OCI-LY7 (cell line): ENCODE measurements around the gene FBXO42. TPM values are rescaled to one million over a fixed set of nuclear protein-coding genes. Genes with fewer than 3 reads are reported as not detected.
A peak's percentile ranks its signal among the peaks of the same experiment; 100 is the strongest.

Experiments used
- BruUV-seq: library from RNA; stranded (reverse); fragments of 400-500 nt; replicated peaks from 2 replicates; lab custom pipeline; 2021; lab: Mats Ljungman, UMichigan
- CTCF ChIA-PET: fragments of 300-600 bp; sonication (Branson Sonifier 250); formaldehyde crosslinking; loops from one replicate; lab custom pipeline; 2022; ENCODE audit warnings: antibody characterized with exemption; ENCODE audit not compliant: unreplicated experiment; lab: Charles Lee
- POLR2A ChIA-PET: fragments of 300-600 bp; sonication (Branson Sonifier 250); formaldehyde crosslinking; loops from one replicate; lab custom pipeline; 2022; ENCODE audit warnings: antibody characterized with exemption; lab: Charles Lee
- DNase-seq: peaks from one replicate; pipeline ENCODE4 v3.0.0-alpha.2; 2015; ENCODE audit warnings: low spot score
- H2AFZ ChIP-seq: fragments of 200-600 bp; sonication (generic), shearing (Covaris generic); 2 replicates; pipeline ENCODE4 v1.6.1; 2014; ENCODE audit warnings: mild to moderate bottlenecking, antibody characterized with exemption, low read length, moderate library complexity
- H3K27ac ChIP-seq: fragments of 200-600 bp; sonication (generic); 2 replicates; pipeline ENCODE4 v1.5.1; 2014; ENCODE audit warnings: mixed run types, low read depth, mild to moderate bottlenecking, moderate library complexity, low read length, inconsistent platforms; ENCODE audit not compliant: poor library complexity, severe bottlenecking
- H3K36me3 ChIP-seq: fragments of 200-600 bp; sonication (generic); 2 replicates; pipeline ENCODE4 v1.6.1; 2014; ENCODE audit warnings: mild to moderate bottlenecking, antibody characterized with exemption, low read length, moderate library complexity, mixed read lengths; ENCODE audit not compliant: insufficient read depth
- H3K4me1 ChIP-seq: fragments of 200-600 bp; sonication (generic); 2 replicates; pipeline ENCODE4 v1.5.1; 2014; ENCODE audit warnings: mild to moderate bottlenecking, low read length; ENCODE audit not compliant: insufficient read depth, poor library complexity, severe bottlenecking
- H3K4me2 ChIP-seq: fragments of 200-600 bp; sonication (generic); 2 replicates; pipeline ENCODE4 v1.6.1; 2014; ENCODE audit warnings: mild to moderate bottlenecking, low read length
- H3K4me3 ChIP-seq: fragments of 200-600 bp; sonication (generic); 2 replicates; pipeline ENCODE4 v1.5.1; 2014; ENCODE audit warnings: mild to moderate bottlenecking, low read depth, low read length; ENCODE audit not compliant: poor library complexity, severe bottlenecking
- H3K79me2 ChIP-seq: fragments of 200-600 bp; sonication (generic); 2 replicates; pipeline ENCODE4 v1.6.1; 2016; ENCODE audit warnings: low read depth, mild to moderate bottlenecking, low read length, moderate library complexity, mixed read lengths; ENCODE audit not compliant: insufficient read depth
- H3K9me2 ChIP-seq: fragments of 200-600 bp; sonication (generic); 2 replicates; pipeline ENCODE4 v1.6.1; 2016; ENCODE audit warnings: mild to moderate bottlenecking, low read length, mixed read lengths; ENCODE audit not compliant: insufficient read depth
- H3K9me3 ChIP-seq: fragments of 200-600 bp; sonication (generic); 2 replicates; pipeline ENCODE4 v1.6.1; 2014; ENCODE audit warnings: mild to moderate bottlenecking, mixed run types, low read length, mixed read lengths
- H4K20me1 ChIP-seq: fragments of 200-600 bp; sonication (generic); 2 replicates; pipeline ENCODE4 v1.6.1; 2014; ENCODE audit warnings: mild to moderate bottlenecking, antibody characterized with exemption, low read length, moderate library complexity, mixed read lengths; ENCODE audit not compliant: insufficient read depth
- EZH2phosphoT487 ChIP-seq: fragments of 200-600 bp; sonication (generic); IDR thresholded peaks from 2 replicates; pipeline ENCODE4 v1.6.1; 2018; ENCODE audit warnings: low read depth, borderline replicate concordance, mild to moderate bottlenecking, mixed run types, antibody characterized with exemption, low read length, moderate library complexity, mixed read lengths
- intact Hi-C: fragments of 100-400 bp; cut with micrococcal nuclease; formaldehyde crosslinking; loops from one replicate; pipeline ENCODE4 v1.10.0; 2022; ENCODE audit not compliant: unreplicated experiment
- total RNA-seq, 2 experiments: library from RNA; depleted of rRNA in 1 of 2; stranded (reverse); fragments of >200 nt in 1 of 2; shearing (Covaris generic) in 1 of 2; gene quantifications; 2 replicates each; pipeline ENCODE4 v1.2.3, GENCODE V29; 2014 to 2022
- TF ChIP-seq, protein P1 (sequence below): fragments of 200-600 bp; sonication (generic); conservative IDR thresholded peaks from 2 replicates; pipeline ENCODE4 v1.5.1; 2014; ENCODE audit warnings: mild to moderate bottlenecking, antibody characterized with exemption, low read length, moderate library complexity, mixed read lengths

FBXO42 gene
- total RNA-seq, 2 experiments from 2014 or later: 20.0 to 22.9 TPM

DNA sequence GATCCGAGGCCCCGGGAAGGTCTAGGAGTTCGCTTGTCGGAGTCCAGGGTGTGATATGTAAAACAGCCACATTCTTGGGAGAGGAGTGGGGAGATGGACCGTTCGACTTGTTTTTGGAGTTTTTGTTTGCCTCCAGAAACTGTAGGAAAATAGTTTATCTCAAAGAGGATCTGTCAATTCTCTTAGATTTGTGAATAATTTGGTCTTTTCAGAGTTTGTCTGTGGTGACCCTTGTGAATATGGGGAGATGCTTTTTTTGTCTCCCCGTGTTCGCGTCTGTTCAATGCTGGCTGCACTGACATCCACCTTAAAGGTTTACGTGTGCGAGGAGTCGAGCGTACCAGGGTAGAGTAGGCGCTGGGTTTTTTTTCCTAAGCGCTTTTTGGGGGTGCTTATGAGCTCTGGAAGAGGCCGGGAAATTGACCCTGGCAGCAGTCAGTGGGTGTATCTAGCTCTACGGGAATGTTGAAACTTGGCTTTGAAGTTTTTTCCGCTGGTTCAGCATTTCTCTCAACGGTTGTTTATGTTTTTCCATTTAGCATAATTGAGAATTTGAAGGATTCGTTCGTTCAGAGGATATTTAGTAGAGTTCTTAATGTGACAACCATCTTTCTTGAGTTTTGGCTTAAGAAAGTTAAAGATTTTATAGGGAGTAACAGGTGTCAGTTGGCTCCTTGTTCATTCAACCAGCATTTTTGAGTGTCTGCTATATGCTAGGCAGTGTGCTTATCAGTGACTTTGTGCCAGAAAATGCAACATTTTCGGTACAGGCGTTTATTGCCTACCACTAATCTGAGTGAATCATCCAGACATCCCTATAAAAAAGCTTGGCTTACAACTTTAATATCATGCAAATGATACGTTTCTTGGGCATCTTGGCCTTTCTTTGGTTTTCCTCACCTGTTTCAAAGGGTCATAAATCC lies 15.9 kb upstream of the FBXO42 start:
- H4K20me1 ChIP-seq: peaks cover 24% of the 10 kb centered on the region
- H2AFZ ChIP-seq: peak overlapping the region; percentile 26; the same call in 1 of the 2 replicates
- ChIA-PET POLR2A (interaction anchor here (0.6 kb wide), 2 partner anchors 8 to 151 kb away, joined by 3 read pairs; no protein-coding TSS in a partner anchor), CTCF (no interaction called here)
- DNase-seq: peak; percentile 19
- no peak for TF ChIP-seq EZH2phosphoT487
- TF ChIP-seq, protein P1, sequence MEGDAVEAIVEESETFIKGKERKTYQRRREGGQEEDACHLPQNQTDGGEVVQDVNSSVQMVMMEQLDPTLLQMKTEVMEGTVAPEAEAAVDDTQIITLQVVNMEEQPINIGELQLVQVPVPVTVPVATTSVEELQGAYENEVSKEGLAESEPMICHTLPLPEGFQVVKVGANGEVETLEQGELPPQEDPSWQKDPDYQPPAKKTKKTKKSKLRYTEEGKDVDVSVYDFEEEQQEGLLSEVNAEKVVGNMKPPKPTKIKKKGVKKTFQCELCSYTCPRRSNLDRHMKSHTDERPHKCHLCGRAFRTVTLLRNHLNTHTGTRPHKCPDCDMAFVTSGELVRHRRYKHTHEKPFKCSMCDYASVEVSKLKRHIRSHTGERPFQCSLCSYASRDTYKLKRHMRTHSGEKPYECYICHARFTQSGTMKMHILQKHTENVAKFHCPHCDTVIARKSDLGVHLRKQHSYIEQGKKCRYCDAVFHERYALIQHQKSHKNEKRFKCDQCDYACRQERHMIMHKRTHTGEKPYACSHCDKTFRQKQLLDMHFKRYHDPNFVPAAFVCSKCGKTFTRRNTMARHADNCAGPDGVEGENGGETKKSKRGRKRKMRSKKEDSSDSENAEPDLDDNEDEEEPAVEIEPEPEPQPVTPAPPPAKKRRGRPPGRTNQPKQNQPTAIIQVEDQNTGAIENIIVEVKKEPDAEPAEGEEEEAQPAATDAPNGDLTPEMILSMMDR: no peak
- peak overlapping the region; percentile 71 for H3K27ac ChIP-seq
- H3K4me1 ChIP-seq: peaks cover 23% of the 10 kb centered on the region
- H3K9me2 ChIP-seq: no peaks in the 10 kb centered on the region
- TSS peak; percentile 64 for BruUV-seq
- peak overlapping the region; percentile 87 for H3K4me3 ChIP-seq
- peak overlapping the region; percentile 97 for H3K4me2 ChIP-seq
- H3K36me3 ChIP-seq: peaks cover 16% of the 10 kb centered on the region; the same call in 1 of the 2 replicates
- intact Hi-C loops: loop anchor here (2.0 to 5.0 kb wide), 4 partner anchors 73 to 161 kb away; partner anchors contain the start of genes CPLANE2 and NECAP2
- H3K9me3 ChIP-seq: no peaks in the 10 kb centered on the region
- peaks cover 57% of the 10 kb centered on the region for H3K79me2 ChIP-seq

DNA sequence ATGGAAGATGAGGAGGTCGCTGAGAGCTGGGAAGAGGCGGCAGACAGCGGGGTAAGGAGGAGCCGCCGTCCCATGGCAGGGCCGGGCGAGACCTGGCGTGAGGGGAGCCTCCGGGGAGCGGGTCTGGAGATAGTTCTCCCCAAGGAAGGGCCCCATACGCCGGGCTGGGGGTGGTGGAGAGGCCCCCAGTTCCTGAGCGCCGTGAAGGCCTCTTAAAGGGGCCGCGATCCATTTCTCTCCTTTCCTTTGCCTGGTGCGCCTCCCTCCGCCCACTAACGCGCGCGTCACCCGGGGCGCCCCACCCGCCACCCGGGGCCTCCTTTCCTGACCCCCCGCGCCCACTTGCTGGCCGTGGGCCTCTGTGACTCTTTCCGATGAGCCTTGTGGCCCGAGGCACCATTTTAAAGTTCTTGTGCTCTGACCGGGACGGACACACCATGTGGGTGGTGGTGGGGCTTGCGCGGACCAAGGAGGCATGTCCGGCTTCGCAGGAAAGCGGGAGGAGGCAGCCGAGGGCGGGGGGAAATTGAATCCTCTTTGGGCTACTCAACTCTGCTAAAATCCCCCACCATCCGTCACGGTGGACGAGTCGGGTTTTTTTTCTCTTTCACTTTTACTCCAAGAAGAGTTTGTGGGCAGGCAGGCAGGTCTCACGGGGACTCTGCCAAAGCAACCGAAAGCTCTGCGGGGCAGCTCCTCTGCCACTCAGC lies 15.1 kb upstream of the FBXO42 start:
- Histone ChIP-seq H3K4me3 (peak overlapping the region; percentile 87), H3K36me3 (peaks cover 8% of the 10 kb centered on the region; the same call in 1 of the 2 replicates), H3K9me2 (no peaks in the 10 kb centered on the region), H3K4me1 (peaks cover 23% of the 10 kb centered on the region), H3K4me2 (peak overlapping the region; percentile 97), H3K79me2 (peaks cover 50% of the 10 kb centered on the region), H2AFZ (peak overlapping the region; percentile 26; the same call in 1 of the 2 replicates), H4K20me1 (peaks cover 19% of the 10 kb centered on the region), H3K27ac (peak overlapping the region; percentile 71), H3K9me3 (no peaks in the 10 kb centered on the region)
- intact Hi-C loops: loop anchor here (2.0 to 5.0 kb wide), 4 partner anchors 73 to 160 kb away; partner anchors contain the start of genes CPLANE2 and NECAP2
- TF ChIP-seq, protein P1: 0 out of 2 replicates have a peak, but pooled peaks have one; percentile 44
- no peak for TF ChIP-seq EZH2phosphoT487
- ChIA-PET CTCF (no interaction called here), POLR2A (interaction anchor here (0.6 to 1.0 kb wide), 2 partner anchors 12 to 15 kb away, joined by 4 to 5 read pairs; partner anchors contain the start of gene FBXO42)
- peak; percentile 83 for DNase-seq
- BruUV-seq: no TSS peak
